A673 (cell line): ENCODE measurements around the gene NCAPG2. TPM values are rescaled to one million over a fixed set of nuclear protein-coding genes. Genes with fewer than 3 reads are reported as not detected.

Experiments
- BruUV-seq: library from RNA; stranded (reverse); fragments of 400-500 nt; replicated peaks from 2 replicates; lab custom pipeline; 2021; lab: Mats Ljungman, UMichigan
- CTCF ChIA-PET: fragments of 300-600 bp; sonication (Branson Sonifier 250); formaldehyde crosslinking; loops from one replicate; lab custom pipeline; 2022; ENCODE audit warnings: antibody characterized with exemption; lab: Charles Lee
- POLR2A ChIA-PET: fragments of 300-600 bp; sonication (Branson Sonifier 250); formaldehyde crosslinking; loops from one replicate; lab custom pipeline; 2022; ENCODE audit warnings: antibody characterized with exemption; ENCODE audit not compliant: low non-redundant PET; lab: Charles Lee
- DNase-seq: peaks from one replicate; pipeline ENCODE4 v3.0.0-alpha.2; 2015; ENCODE audit warnings: low spot score
- H3K27ac ChIP-seq: fragments of 200-600 bp; sonication (generic); 2 replicates; pipeline ENCODE4 v1.5.1; 2016; ENCODE audit warnings: mixed run types, low read depth, mild to moderate bottlenecking, mixed read lengths, antibody characterized with exemption, low read length; ENCODE audit not compliant: poor library complexity, severe bottlenecking
- H3K27me3 ChIP-seq: fragments of 200-600 bp; sonication (generic); replicated peaks from 2 replicates; pipeline ENCODE4 v1.6.1; 2017; ENCODE audit warnings: mixed run types, low read depth, mild to moderate bottlenecking, mixed read lengths, antibody characterized with exemption, low read length; ENCODE audit not compliant: insufficient read depth, poor library complexity
- H3K36me3 ChIP-seq: fragments of 200-600 bp; sonication (generic); 2 replicates; pipeline ENCODE4 v1.6.1; 2016; ENCODE audit warnings: mixed run types, mild to moderate bottlenecking, mixed read lengths, antibody characterized with exemption, low read length; ENCODE audit not compliant: insufficient read depth, poor library complexity, severe bottlenecking
- H3K4me1 ChIP-seq: fragments of 200-600 bp; sonication (generic); 2 replicates; pipeline ENCODE4 v1.6.1; 2017; ENCODE audit warnings: mixed run types, mild to moderate bottlenecking, mixed read lengths, antibody characterized with exemption, low read length; ENCODE audit not compliant: insufficient read depth, poor library complexity, severe bottlenecking
- H3K4me3 ChIP-seq: fragments of 200-600 bp; sonication (generic); 2 replicates; pipeline ENCODE4 v1.5.1; 2016; ENCODE audit warnings: low read depth, mixed run types, mild to moderate bottlenecking, mixed read lengths, low read length; ENCODE audit not compliant: poor library complexity, severe bottlenecking
- H3K9me3 ChIP-seq: fragments of 200-600 bp; sonication (generic); 2 replicates; pipeline ENCODE4 v1.6.1; 2016; ENCODE audit warnings: mixed run types, low read depth, mild to moderate bottlenecking, mixed read lengths, antibody characterized with exemption, low read length; ENCODE audit not compliant: poor library complexity, severe bottlenecking
- CTCF ChIP-seq: fragments of 300-800, 200-600 bp; sonication (generic); conservative IDR thresholded peaks from 2 replicates; pipeline ENCODE4 v1.5.1; 2017; ENCODE audit warnings: low read depth, mild to moderate bottlenecking, antibody characterized with exemption, low read length, moderate library complexity, mixed read lengths
- EZH2 ChIP-seq: fragments of 200-600 bp; sonication (generic); IDR thresholded peaks from 2 replicates; pipeline ENCODE4 v1.6.1; 2017; ENCODE audit warnings: borderline replicate concordance, low read depth, mild to moderate bottlenecking, mixed read lengths, antibody characterized with exemption, low read length; ENCODE audit not compliant: poor library complexity, severe bottlenecking
- intact Hi-C: fragments of 100-400 bp; cut with micrococcal nuclease; formaldehyde crosslinking; loops from one replicate; pipeline ENCODE4 v1.10.0; 2022; ENCODE audit not compliant: unreplicated experiment
- total RNA-seq: library from RNA; stranded (reverse); gene quantifications from 2 replicates; pipeline ENCODE4 v1.2.3, GENCODE V29; 2021

NCAPG2 gene
- total RNA-seq, 1 experiment from 2014 or later = 127 TPM

DNA sequence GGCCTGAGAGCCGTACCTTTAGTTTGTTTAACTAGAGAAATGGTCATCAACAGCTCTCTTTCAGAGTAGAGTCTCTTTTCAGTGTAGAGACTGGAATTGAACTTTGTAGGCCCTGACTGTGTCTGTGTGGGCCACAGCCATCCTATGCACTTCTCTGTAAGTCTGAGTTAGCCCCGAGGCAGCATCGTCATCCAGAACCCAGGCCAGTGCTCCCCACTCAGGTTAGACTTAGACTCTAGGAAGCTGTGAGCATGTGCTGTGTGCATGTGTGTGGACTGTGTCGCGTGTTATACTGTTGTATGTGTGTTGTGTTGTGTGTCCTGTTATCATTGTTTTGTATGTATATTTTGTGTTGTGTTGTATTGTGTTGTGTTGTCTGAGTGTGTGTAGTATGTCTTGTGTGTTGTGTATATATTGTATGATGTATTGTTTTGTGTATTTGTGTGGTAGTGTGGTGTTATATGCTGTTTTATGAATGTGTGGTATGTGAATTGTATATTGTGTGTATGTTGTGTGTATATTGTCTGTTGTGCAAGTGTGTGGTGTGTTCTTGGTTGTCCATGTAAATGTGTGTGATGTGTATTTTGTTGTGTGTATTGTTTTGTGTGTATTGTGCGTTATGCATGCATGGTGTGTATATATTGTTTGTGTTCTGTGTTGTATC lies 18.1 kb upstream of the NCAPG2 start:
- Histone ChIP-seq H3K4me1 (no peaks in the 10 kb centered on the region), H3K4me3 (no peak overlapping the region), H3K27me3 (peaks cover 17% of the 10 kb centered on the region), H3K27ac (no peak overlapping the region), H3K36me3 (no peaks in the 10 kb centered on the region), H3K9me3 (no peaks in the 10 kb centered on the region)
- DNase-seq = no peak
- ChIA-PET CTCF (no interaction called here), POLR2A (no interaction called here)
- TF ChIP-seq CTCF (no peak), EZH2 (no peak)
- intact Hi-C loops = no loop called here
- BruUV-seq = no TSS peak

GRCh38 chr7:158720112-158720511 lies 15.5 kb upstream of the NCAPG2 start:
- intact Hi-C loops = no loop called here
- Histone ChIP-seq H3K9me3 (no peaks in the 10 kb centered on the region), H3K4me1 (no peaks in the 10 kb centered on the region), H3K4me3 (no peak overlapping the region), H3K27ac (no peak overlapping the region), H3K36me3 (no peaks in the 10 kb centered on the region), H3K27me3 (peaks cover 32% of the 10 kb centered on the region)
- POLR2A ChIA-PET = no interaction called here
- no TSS peak for BruUV-seq
- DNase-seq = no peak
- CTCF ChIA-PET = no interaction called here
- TF ChIP-seq CTCF (no peak), EZH2 (no peak)

- no peak overlapping the region for H3K4me3 ChIP-seq
- no peak for DNase-seq
- H3K4me1 ChIP-seq = no peaks in the 10 kb centered on the region
- H3K27ac ChIP-seq = no peak overlapping the region
- H3K27me3 ChIP-seq = peaks cover 32% of the 10 kb centered on the region
- intact Hi-C loops = no loop called here
- CTCF ChIA-PET = no interaction called here
- POLR2A ChIA-PET = no interaction called here
- TF ChIP-seq EZH2 (no peak), CTCF (no peak)
- H3K36me3 ChIP-seq = no peaks in the 10 kb centered on the region
- H3K9me3 ChIP-seq = no peaks in the 10 kb centered on the region
- BruUV-seq = no TSS peak
Measured at GRCh38 chr7:158716802-158717201, 12.2 kb upstream of the NCAPG2 start.
